Measurements from ENCODE around the gene OR5H14.
"Not testable (repeated sequence)": the region's sequence is repeated elsewhere in the genome, so short reads cannot be mapped to it uniquely, and the experiment has no call there.

OR5H14 gene

GRCh38 chr3:98147179-98147578 lies at the start of gene OR5H14:
Gene OR5H14 (plus strand): TSS chr3:98147479. CDS start chr3:98149386, 1,907 bp downstream.
- DNase-seq (ENCODE audit: low spot score), result no peak

- no peak for DNase-seq (ENCODE audit: low spot score)
These were observed 47.4 kb upstream of the OR5H14 start for GRCh38 chr3:98099848-98100247.

GRCh38 chr3:98108162-98108561 lies 39.1 kb upstream of the OR5H14 start:
- no peak for DNase-seq (ENCODE audit: low spot score)

- no peak for DNase-seq (ENCODE audit: low spot score)
These were observed 37.3 kb upstream of the OR5H14 start for GRCh38 chr3:98109807-98110549.

- DNase-seq (ENCODE audit: low spot score), result no peak
These were observed 36.8 kb upstream of the OR5H14 start for GRCh38 chr3:98110550-98110908.

GRCh38 chr3:98114264-98114663 lies 33.0 kb upstream of the OR5H14 start:
- DNase-seq (ENCODE audit: low spot score), result no peak

GRCh38 chr3:98115717-98116116 lies 31.6 kb upstream of the OR5H14 start:
- no peak for DNase-seq (ENCODE audit: low spot score)

- DNase-seq (ENCODE audit: low spot score), result no peak
These were observed 16.9 kb upstream of the OR5H14 start, which contains the start of gene OR5H1 for GRCh38 chr3:98130421-98130820. Gene OR5H1 (plus strand): TSS chr3:98130721. CDS start chr3:98132698, 1,977 bp downstream.

- no peak for DNase-seq (ENCODE audit: low spot score)
These were observed 10.6 kb upstream of the OR5H14 start for GRCh38 chr3:98136631-98137030.

- not testable (repeated sequence) for DNase-seq (ENCODE audit: low spot score)
These were observed 9.3 kb upstream of the OR5H14 start for GRCh38 chr3:98137826-98138557.

GRCh38 chr3:98140531-98140930 lies 6.7 kb upstream of the OR5H14 start:
- no peak for DNase-seq (ENCODE audit: low spot score)

GRCh38 chr3:98148751-98149150 lies 1.5 kb downstream of the OR5H14 start:
- DNase-seq (ENCODE audit: low spot score), result no peak

- not testable (repeated sequence) for DNase-seq (ENCODE audit: low spot score)
These were observed 2.2 kb downstream of the OR5H14 start for GRCh38 chr3:98149456-98149855.

- DNase-seq (ENCODE audit: low spot score), result no peak
These were observed 4.0 kb downstream of the OR5H14 start for GRCh38 chr3:98151241-98151640.

GRCh38 chr3:98166396-98166795 lies 19.1 kb downstream of the OR5H14 start, which contains the start of gene OR5H15:
Gene OR5H15 (plus strand): TSS chr3:98166696. CDS start chr3:98168700, 2,004 bp downstream.
- no peak for DNase-seq (ENCODE audit: low spot score)

- no peak for DNase-seq (ENCODE audit: low spot score)
These were observed 23.8 kb downstream of the OR5H14 start for GRCh38 chr3:98171071-98171470.

GRCh38 chr3:98172621-98173020 lies 25.3 kb downstream of the OR5H14 start:
- no peak for DNase-seq (ENCODE audit: low spot score)

- no peak for DNase-seq (ENCODE audit: low spot score)
These were observed 33.1 kb downstream of the OR5H14 start for GRCh38 chr3:98180319-98180890.

- DNase-seq (ENCODE audit: low spot score), result no peak
These were observed 34.9 kb downstream of the OR5H14 start for GRCh38 chr3:98182196-98182595.

- no peak for DNase-seq (ENCODE audit: low spot score)
These were observed 37.9 kb downstream of the OR5H14 start for GRCh38 chr3:98185180-98185579.

- peak; percentile 29 for DNase-seq (ENCODE audit: low spot score)
These were observed 41.3 kb downstream of the OR5H14 start for GRCh38 chr3:98188545-98188944.

GRCh38 chr3:98190911-98191310 lies 43.6 kb downstream of the OR5H14 start:
- DNase-seq (ENCODE audit: low spot score), result not testable (repeated sequence)

- DNase-seq (ENCODE audit: low spot score), result not testable (repeated sequence)
These were observed 49.0 kb downstream of the OR5H14 start for GRCh38 chr3:98196293-98196692.
